Nephron (organoid): ENCODE measurements around the gene TKTL2.
A peak's percentile ranks its signal among the peaks of the same experiment; 100 is the strongest.

Experiments
- H3K27ac Mint-ChIP-seq, 3 experiments: 2 replicates each; pipeline ENCODE4 v1.8.0; 2020; ENCODE audit warnings: mixed read lengths in 3 of 3, mild to moderate bottlenecking in 2 of 3, moderate library complexity in 1 of 3
- H3K27me3 Mint-ChIP-seq: 2 replicates; pipeline ENCODE4 v1.8.0; 2021; ENCODE audit warnings: low read depth, mild to moderate bottlenecking, moderate library complexity, mixed read lengths
- H3K36me3 Mint-ChIP-seq: 2 replicates; pipeline ENCODE4 v1.8.0; 2020; ENCODE audit warnings: low read depth, mixed read lengths
- H3K4me1 Mint-ChIP-seq: 2 replicates; pipeline ENCODE4 v1.8.0; 2020; ENCODE audit warnings: mixed read lengths
- H3K4me3 Mint-ChIP-seq, 3 experiments: 2 replicates each; pipeline ENCODE4 v1.8.0; 2020; ENCODE audit warnings: mild to moderate bottlenecking in 3 of 3, mixed read lengths in 3 of 3, moderate library complexity in 2 of 3
- H3K9me3 Mint-ChIP-seq: 2 replicates; pipeline ENCODE4 v1.8.0; 2020; ENCODE audit warnings: mixed read lengths
- CTCF ChIP-seq, 3 experiments: fragments of 200-600 bp; sonication (generic); IDR thresholded peaks; one replicate each; pipeline ENCODE4 v1.5.0; 2021; ENCODE audit warnings: antibody characterized with exemption in 3 of 3; ENCODE audit not compliant: unreplicated experiment in 3 of 3

Gene TKTL2

DNA sequence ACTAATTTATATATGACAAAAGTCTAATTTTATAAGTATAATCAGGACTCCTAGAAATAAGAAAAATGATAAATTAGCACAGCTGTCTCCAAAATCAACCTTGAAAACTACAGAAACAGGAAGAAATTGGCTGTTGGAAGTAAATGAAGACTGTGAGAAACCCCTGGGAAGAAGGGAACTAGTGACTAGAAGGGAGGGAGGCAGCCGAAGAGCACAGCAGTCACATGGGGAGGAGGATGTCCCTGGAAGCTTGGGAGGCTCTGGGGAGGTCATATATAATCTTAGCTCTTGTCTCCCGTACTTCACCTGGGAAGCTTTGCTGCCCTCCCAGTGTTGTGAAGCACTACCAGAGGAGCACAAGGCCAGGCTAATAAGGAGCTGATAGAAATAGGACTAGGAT is 12.0 kb upstream of the TKTL2 start:
- Mint-ChIP-seq H3K27ac (peak overlapping the region in 1 of 3 experiments; percentile 29), H3K4me1 (no peaks in the 10 kb centered on the region), H3K27me3 (no peaks in the 10 kb centered on the region), H3K9me3 (no peaks in the 10 kb centered on the region), H3K36me3 (no peaks in the 10 kb centered on the region), H3K4me3 (no peak overlapping the region)
- TF ChIP-seq CTCF (IDR thresholded peaks at IDR 0.05; ENCODE audit: unreplicated experiment in 3 of 3), result no peak

GRCh38 chr4:163484906-163485305 is 11.4 kb upstream of the TKTL2 start:
- Mint-ChIP-seq H3K4me3 (no peak overlapping the region), H3K27me3 (no peaks in the 10 kb centered on the region), H3K36me3 (no peaks in the 10 kb centered on the region)

DNA sequence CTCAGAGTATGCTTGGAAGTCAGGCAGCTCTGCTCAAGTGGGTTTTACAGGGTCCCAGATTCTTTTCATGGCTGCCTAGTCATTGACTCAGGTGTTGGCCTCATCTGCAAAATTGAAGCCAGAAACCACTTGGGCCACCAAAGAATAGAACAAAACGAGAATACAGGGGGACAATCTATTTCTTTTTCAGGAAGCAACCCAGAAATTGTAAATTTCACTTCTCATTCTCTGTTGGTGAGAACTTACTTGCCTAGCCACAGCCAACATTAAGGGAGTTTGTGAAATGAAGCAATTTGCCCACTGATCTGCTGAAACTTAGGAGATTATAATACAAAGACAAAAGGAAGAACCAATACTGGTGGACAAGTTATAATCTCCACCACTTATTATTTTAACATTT is 8.6 kb upstream of the TKTL2 start:
- Mint-ChIP-seq H3K9me3 (no peaks in the 10 kb centered on the region), H3K27ac (no peak overlapping the region), H3K36me3 (no peaks in the 10 kb centered on the region), H3K27me3 (no peaks in the 10 kb centered on the region), H3K4me1 (no peaks in the 10 kb centered on the region), H3K4me3 (no peak overlapping the region)
- no peak for TF ChIP-seq CTCF (IDR thresholded peaks at IDR 0.05; ENCODE audit: unreplicated experiment in 3 of 3)

More at GRCh38 chr4:163484906-163485305, 11.4 kb upstream of the TKTL2 start:
- H3K9me3 Mint-ChIP-seq, result no peaks in the 10 kb centered on the region
- no peaks in the 10 kb centered on the region for H3K4me1 Mint-ChIP-seq
- TF ChIP-seq CTCF (IDR thresholded peaks at IDR 0.05; ENCODE audit: unreplicated experiment in 3 of 3), result peak; percentile 57 to 72 (median 61)
- no peak overlapping the region for H3K27ac Mint-ChIP-seq

DNA sequence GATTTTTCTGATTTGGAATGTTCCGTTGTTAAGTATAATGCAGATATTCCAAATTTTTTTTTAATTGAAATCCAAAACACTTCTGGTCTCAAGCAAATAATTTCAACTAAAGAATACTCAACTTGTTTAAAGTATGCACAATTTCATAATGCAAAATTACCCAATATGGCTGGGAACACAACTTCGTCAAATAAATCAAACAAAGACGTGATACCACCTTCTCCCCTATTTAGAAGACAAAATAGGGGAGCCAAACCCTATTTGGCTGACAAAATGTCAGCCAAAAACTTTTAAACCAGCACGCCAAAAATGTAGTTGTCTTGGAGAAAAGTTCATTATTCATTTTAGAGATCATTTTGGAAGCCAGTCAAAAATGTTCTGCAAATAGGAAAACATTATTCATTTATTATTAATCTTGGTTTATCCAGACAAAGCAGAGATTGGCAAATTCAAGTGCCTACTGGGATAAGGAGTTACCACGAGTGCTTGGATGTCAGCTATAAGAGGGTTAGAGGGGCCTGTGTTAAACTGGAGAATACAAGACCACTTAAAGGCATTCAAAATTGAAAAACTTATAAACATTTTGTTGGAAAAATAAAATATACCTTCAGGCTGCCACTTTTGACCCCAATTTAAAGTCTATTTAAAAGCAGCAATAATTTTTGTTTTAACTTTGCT is 3.3 kb upstream of the TKTL2 start:
- Mint-ChIP-seq H3K9me3 (no peaks in the 10 kb centered on the region), H3K27me3 (no peaks in the 10 kb centered on the region), H3K27ac (no peak overlapping the region), H3K4me3 (no peak overlapping the region), H3K36me3 (no peaks in the 10 kb centered on the region), H3K4me1 (no peaks in the 10 kb centered on the region)
- TF ChIP-seq CTCF (IDR thresholded peaks at IDR 0.05; ENCODE audit: unreplicated experiment in 3 of 3), result no peak

DNA sequence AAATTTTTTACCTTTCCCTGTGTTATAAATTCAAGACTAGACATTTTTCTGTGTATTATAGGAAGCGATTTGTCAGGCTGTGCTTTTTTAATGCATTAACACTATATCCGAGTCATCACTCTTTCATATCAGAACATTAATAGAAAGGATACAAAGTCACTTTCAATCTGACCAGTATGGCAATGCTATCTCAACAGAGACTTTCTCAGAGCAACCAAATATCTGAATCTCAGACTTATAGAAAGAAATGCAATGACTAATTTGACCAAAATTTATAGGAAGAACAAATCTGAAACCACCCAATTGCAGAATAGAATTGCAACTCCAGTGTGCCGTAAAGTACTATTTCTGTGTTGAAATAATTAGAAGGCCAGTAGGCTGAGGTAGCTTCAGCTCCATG is 473 bp upstream of the TKTL2 start:
- Mint-ChIP-seq H3K36me3 (no peaks in the 10 kb centered on the region), H3K4me3 (no peak overlapping the region), H3K27me3 (no peaks in the 10 kb centered on the region), H3K27ac (no peak overlapping the region), H3K4me1 (no peaks in the 10 kb centered on the region), H3K9me3 (no peaks in the 10 kb centered on the region)
- no peak for TF ChIP-seq CTCF (IDR thresholded peaks at IDR 0.05; ENCODE audit: unreplicated experiment in 3 of 3)

DNA sequence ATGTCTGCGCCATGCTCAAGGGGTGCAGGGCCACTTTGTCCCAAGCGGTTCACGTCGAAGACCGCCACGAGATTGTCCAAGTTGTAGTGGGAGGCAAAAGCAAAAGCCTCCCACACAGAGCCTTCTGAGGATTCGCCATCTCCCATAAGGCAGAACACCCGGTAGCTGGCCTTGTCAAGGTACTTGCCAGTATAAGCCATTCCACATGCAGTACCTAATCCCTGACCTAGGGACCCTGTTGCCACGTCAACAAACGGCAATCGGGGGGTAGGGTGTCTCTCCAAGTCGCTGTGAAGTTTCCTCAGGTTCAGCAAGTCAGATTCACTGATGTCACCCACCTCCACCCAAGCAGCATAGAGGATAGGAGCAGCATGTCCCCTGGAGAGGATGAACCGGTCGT is 424 bp downstream of the TKTL2 start:
- H3K36me3 Mint-ChIP-seq, result no peaks in the 10 kb centered on the region
- H3K4me1 Mint-ChIP-seq, result no peaks in the 10 kb centered on the region
- no peaks in the 10 kb centered on the region for H3K9me3 Mint-ChIP-seq
- H3K27me3 Mint-ChIP-seq, result no peaks in the 10 kb centered on the region
- no peak overlapping the region for H3K4me3 Mint-ChIP-seq
- TF ChIP-seq CTCF (IDR thresholded peaks at IDR 0.05; ENCODE audit: unreplicated experiment in 3 of 3), result no peak
- H3K27ac Mint-ChIP-seq, result no peak overlapping the region
